ENCODE measurements around the gene PURA. TPM values are rescaled to one million over a fixed set of nuclear protein-coding genes. Genes with fewer than 3 reads are reported as not detected.

PURA gene
- total RNA-seq, 1 donor from 2014 or later, result 12.0 TPM

DNA sequence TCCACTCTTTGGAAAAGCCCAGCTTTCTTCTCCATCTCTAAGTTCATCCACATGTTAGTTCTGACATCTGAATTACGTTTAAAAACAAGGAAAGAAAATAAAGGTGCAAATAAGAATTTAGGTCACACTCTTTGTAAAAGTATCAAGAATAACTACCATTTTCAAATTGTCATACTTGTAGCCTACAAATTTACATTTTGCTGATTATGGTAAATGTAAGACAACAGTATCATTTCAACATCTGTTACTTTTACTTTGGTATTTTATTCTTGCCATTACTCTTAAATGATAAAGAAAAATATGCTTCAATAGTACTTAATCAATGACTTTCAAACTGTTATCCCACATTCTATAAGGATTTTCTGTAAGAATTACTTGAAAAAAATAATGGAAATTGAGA lies 9.8 kb upstream of the PURA start:
- intact Hi-C loops (cut with micrococcal nuclease), result no loop called here
- DNase-seq, result no peak
- H3K9me3 Mint-ChIP-seq, result no peaks in the 10 kb centered on the region
- peaks cover 57% of the 10 kb centered on the region for H3K27me3 Mint-ChIP-seq
- no peak overlapping the region for H3K4me3 Mint-ChIP-seq
- H3K4me1 Mint-ChIP-seq, result peaks cover 15% of the 10 kb centered on the region
- H3K27ac Mint-ChIP-seq, result no peak overlapping the region
- peaks cover 4% of the 10 kb centered on the region for H3K36me3 Mint-ChIP-seq (ENCODE audit: low read depth)

DNA sequence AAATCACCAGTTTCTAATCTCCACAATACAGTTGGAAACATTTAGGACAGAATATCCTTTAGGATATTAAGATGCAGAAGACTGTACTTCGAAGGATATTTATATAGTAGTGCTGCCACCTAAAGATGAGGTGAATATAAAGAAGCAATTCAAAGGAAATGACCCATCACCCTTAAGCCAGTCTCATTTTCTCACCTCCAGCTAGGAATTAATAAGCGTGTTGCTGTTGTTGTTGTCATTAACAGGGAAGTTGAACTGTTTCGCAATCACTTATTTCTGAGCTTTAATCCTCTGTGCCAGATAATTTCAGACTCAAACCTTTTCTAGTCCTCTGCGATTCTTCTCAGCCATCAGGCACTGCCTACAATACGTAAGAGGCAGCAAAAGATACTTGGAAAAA lies 7.8 kb upstream of the PURA start:
- Mint-ChIP-seq H3K4me3 (no peak overlapping the region), H3K4me1 (peaks cover 24% of the 10 kb centered on the region), H3K27me3 (peaks cover 55% of the 10 kb centered on the region), H3K9me3 (no peaks in the 10 kb centered on the region), H3K27ac (no peak overlapping the region), H3K36me3 (ENCODE audit: low read depth) (peaks cover 5% of the 10 kb centered on the region)
- intact Hi-C loops (cut with micrococcal nuclease), result loop anchor here (5.0 kb wide), 1 partner anchor 296 kb away; the partner anchor contains the start of gene ANKHD1
- DNase-seq, result no peak

DNA sequence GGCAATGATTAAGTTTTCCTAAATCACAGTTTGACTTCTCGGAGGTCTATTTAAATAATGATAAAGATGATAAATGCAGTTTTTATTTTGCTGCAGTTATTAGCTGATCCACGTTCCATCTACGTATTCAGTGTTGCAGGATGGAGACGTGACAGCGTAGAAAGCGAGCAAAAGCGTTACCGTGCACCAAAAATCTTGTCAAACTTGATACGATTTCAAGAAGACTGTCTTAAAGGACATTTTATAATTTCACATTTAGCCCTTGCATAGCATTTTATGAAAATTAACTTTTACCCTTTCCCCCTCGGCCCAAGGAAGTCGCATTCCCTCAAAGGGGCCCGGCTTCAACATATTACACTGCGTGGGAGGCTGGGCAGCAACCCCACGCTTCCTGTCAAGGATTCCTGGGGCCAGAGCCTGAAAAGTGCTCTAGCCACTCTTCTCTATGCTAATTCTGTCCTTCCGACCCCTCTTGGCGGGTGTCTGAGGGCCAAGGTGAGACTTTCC lies 7.1 kb upstream of the PURA start:
- Mint-ChIP-seq H3K27me3 (peaks cover 59% of the 10 kb centered on the region), H3K9me3 (no peaks in the 10 kb centered on the region), H3K36me3 (ENCODE audit: low read depth) (peaks cover 5% of the 10 kb centered on the region), H3K27ac (peak overlapping the region; percentile 96), H3K4me1 (peaks cover 27% of the 10 kb centered on the region), H3K4me3 (peak overlapping the region; percentile 98)
- intact Hi-C loops (cut with micrococcal nuclease), result loop anchor here (1.0 to 5.0 kb wide), 2 partner anchors 68 to 295 kb away; partner anchors contain the start of genes ANKHD1 and CYSTM1
- DNase-seq, result no peak

DNA sequence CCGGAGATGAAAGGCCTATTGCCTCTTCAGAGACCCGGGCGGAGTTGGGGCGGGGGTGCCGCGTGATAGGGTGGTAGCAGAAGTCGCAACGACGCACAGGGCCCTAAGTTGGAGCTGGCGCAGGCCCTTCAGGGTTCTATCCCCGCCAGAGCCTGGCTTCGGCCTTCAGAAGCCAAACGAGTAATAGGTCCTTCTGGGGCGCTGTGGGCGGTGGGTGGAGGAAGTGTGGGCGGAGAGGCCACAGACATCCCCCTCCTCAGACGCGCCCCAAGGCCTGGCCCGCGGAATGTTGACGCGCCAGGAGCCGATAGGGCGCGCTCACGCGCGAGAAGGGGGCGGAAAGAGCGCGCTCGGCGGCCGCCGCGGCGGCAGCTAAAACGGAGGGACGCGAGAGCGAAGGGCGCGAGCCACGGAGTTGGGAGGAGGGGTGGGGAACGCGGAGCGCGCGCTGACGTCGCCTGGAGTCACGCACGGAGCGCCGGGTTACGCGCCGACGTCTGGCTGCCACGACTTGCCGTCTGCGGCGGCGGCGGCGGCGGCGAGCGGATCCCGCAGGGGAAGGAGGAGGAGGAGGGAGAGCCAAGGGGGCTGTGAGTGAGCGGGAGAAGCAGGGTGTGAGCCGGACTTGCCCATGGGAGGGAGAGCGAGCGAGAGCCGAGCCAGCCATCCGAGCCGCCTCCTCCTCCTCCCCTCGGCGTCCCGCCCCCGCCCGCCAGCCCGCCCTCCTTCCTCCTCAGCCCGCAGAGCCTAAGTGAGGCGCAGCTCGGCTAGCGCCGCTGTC lies 6.4 kb upstream of the PURA start:
- Mint-ChIP-seq H3K27me3 (peaks cover 61% of the 10 kb centered on the region), H3K36me3 (ENCODE audit: low read depth) (peaks cover 5% of the 10 kb centered on the region), H3K9me3 (no peaks in the 10 kb centered on the region), H3K4me1 (peaks cover 32% of the 10 kb centered on the region), H3K27ac (peak overlapping the region; percentile 96), H3K4me3 (peak overlapping the region; percentile 98)
- intact Hi-C loops (cut with micrococcal nuclease), result loop anchor here (1.0 to 5.0 kb wide), 3 partner anchors 11 to 295 kb away; partner anchors contain the start of genes ANKHD1 and CYSTM1
- DNase-seq, result peak; percentile 97

DNA sequence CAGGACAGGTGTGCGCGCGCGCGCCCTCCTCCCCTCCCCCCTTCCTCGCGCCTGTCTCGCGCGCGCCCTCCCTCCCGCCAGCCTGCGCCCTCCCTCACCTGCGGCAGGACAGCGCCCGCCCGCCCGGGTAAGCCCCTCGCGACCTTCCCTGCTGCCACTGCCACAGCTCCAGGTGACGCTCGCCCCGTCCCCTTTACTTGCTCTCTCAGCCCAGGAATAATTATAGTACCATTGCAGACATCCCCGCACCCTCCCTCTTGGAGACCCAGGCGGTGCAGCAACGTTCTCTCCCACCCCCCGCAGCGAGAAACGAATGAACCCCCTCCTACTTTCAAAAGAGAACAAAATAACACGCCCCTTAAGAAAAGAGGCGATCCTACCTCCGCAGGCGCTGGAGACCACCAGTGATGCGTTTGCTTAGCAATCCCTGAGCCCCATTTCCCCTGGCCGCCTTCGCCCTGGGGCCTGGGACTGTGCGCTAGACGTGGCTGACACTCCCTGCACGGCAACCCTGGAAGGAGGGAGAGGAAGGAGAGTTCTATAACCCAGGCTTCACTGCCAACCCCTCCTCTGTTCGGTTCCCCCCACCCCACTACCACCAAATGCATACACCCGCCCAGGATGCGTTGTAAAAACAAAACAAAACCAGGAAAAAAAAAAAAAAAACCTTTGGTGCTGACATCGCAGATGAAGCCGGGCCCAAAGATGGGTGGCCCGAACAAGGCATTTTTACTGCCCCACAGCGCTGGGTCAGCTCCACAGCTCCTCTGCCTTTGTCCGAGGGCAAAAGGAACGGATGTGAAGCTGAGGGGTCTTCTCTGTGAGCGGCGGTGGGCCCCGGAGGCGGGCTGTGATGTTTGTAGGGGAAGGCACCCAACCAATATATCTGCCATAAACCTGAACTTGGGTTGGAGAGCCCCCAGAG lies 5.6 kb upstream of the PURA start:
- intact Hi-C loops (cut with micrococcal nuclease), result loop anchor here (1.0 to 5.0 kb wide), 2 partner anchors 10 to 294 kb away; partner anchors contain the start of gene ANKHD1
- peaks cover 37% of the 10 kb centered on the region for H3K4me1 Mint-ChIP-seq
- DNase-seq, result peak; percentile 77
- H3K27me3 Mint-ChIP-seq, result peaks cover 60% of the 10 kb centered on the region
- peak overlapping the region; percentile 95 for H3K27ac Mint-ChIP-seq
- peak overlapping the region; percentile 98 for H3K4me3 Mint-ChIP-seq
- peaks cover 5% of the 10 kb centered on the region for H3K36me3 Mint-ChIP-seq (ENCODE audit: low read depth)
- H3K9me3 Mint-ChIP-seq, result no peaks in the 10 kb centered on the region

DNA sequence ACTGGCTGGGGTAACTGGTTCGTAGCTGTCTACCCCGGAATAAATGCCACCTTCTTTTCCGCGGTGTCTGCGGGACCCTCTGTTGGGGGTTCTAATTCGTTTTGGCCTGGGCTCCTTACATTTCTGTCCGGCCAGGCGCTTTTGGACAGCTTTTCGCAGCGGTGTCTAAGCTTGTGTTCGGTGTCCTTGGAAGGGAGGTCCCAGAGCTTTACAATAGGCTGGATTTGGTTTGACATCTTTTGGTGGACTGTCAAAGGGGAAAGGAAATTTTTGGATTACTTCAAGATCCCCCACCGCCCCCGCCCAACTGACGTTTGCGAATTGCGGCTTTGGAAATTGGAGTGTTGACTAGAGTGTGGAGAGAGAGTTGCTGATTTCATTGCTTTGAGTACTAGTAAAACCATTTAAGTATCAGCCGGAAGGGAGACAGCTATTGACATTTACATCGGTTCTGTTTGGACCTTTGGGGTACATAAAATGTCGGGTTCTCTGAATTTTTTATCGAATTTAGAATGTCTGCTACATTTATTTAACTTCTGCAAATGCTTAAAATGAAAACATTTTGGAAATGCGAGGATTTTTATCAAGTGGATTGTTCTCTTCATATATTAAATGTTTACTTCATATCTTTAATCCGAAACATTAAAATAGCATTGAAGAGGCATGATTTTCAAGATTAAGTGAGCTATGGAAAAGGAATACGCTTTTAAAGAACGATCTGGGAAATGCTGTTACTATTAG lies 4.7 kb upstream of the PURA start:
- no peak overlapping the region for H3K27ac Mint-ChIP-seq
- intact Hi-C loops (cut with micrococcal nuclease), result loop anchor here (5.0 kb wide), 1 partner anchor 293 kb away; the partner anchor contains the start of gene ANKHD1
- DNase-seq, result peak; percentile 68
- peaks cover 40% of the 10 kb centered on the region for H3K4me1 Mint-ChIP-seq
- H3K4me3 Mint-ChIP-seq, result peak overlapping the region; percentile 98
- H3K27me3 Mint-ChIP-seq, result peaks cover 54% of the 10 kb centered on the region
- H3K36me3 Mint-ChIP-seq (ENCODE audit: low read depth), result peaks cover 7% of the 10 kb centered on the region
- no peaks in the 10 kb centered on the region for H3K9me3 Mint-ChIP-seq

DNA sequence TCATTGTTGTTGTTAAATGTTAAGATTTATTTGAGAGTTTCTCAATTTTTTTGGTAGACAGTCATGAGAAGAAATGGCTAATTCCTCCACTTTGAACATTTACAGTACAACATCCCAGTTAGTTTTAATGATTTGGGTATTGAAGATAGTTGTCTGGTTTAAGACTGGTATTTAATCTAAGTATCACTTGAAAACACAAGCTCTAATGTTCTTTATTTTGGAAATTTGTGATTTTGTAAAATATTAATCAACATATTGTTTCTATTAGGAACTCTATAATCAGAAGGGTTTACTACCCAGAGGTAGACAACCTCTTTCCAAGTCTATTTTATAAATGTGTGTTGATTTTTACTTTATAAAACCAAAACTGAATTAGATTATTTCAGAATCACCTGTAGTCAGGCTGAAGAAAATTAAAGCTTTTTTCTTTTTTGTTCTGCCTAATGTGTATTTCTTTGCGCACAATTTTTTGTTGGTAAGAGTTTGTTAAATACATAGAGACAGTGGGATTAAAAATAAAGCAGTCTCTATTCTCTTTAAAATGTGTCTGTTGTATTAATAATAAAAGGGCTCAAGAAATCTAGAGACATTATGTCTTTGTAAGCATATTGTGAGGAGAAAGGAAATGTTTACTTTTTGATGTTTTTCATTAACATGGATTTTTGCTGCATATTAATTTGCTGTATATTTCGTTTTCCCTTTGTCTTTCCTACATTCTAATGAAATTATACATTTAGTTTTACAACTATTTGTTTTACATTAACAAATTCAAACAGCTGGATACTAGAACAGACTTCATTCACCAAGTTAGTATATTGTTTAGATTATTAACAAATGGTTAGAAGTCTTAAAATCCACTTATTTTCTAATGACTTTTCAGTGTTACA lies 3.9 kb upstream of the PURA start:
- peaks cover 10% of the 10 kb centered on the region for H3K36me3 Mint-ChIP-seq (ENCODE audit: low read depth)
- H3K27me3 Mint-ChIP-seq, result peaks cover 47% of the 10 kb centered on the region
- no peak overlapping the region for H3K27ac Mint-ChIP-seq
- intact Hi-C loops (cut with micrococcal nuclease), result loop anchor here (5.0 to 10.0 kb wide), 4 partner anchors 292 to 595 kb away; partner anchors contain the start of genes ANKHD1, SRA1 and ZMAT2
- DNase-seq, result no peak
- H3K4me1 Mint-ChIP-seq, result peaks cover 43% of the 10 kb centered on the region
- H3K9me3 Mint-ChIP-seq, result no peaks in the 10 kb centered on the region
- peak overlapping the region; percentile 98 for H3K4me3 Mint-ChIP-seq

DNA sequence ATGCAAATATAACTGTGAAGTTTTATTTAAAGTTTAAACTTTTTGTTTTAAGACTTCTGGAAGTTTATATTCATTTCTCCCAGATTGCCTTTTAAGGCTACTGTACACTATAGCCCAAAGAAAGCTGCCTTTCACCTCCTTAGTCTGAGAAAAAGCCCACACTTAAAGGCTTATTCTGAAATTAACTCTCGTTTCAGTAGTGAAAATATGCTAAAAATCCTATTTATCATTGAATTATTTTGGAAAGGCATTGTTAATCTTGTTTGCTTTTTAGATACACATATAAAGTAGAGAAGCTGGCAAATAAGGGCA lies 3.3 kb upstream of the PURA start:
- no peak overlapping the region for H3K27ac Mint-ChIP-seq
- peaks cover 11% of the 10 kb centered on the region for H3K36me3 Mint-ChIP-seq (ENCODE audit: low read depth)
- H3K27me3 Mint-ChIP-seq, result peaks cover 41% of the 10 kb centered on the region
- DNase-seq, result no peak
- peaks cover 46% of the 10 kb centered on the region for H3K4me1 Mint-ChIP-seq
- H3K9me3 Mint-ChIP-seq, result no peaks in the 10 kb centered on the region
- H3K4me3 Mint-ChIP-seq, result no peak overlapping the region
- intact Hi-C loops (cut with micrococcal nuclease), result loop anchor here (5.0 to 10.0 kb wide), 3 partner anchors 366 to 594 kb away; partner anchors contain the start of genes SRA1 and ZMAT2

DNA sequence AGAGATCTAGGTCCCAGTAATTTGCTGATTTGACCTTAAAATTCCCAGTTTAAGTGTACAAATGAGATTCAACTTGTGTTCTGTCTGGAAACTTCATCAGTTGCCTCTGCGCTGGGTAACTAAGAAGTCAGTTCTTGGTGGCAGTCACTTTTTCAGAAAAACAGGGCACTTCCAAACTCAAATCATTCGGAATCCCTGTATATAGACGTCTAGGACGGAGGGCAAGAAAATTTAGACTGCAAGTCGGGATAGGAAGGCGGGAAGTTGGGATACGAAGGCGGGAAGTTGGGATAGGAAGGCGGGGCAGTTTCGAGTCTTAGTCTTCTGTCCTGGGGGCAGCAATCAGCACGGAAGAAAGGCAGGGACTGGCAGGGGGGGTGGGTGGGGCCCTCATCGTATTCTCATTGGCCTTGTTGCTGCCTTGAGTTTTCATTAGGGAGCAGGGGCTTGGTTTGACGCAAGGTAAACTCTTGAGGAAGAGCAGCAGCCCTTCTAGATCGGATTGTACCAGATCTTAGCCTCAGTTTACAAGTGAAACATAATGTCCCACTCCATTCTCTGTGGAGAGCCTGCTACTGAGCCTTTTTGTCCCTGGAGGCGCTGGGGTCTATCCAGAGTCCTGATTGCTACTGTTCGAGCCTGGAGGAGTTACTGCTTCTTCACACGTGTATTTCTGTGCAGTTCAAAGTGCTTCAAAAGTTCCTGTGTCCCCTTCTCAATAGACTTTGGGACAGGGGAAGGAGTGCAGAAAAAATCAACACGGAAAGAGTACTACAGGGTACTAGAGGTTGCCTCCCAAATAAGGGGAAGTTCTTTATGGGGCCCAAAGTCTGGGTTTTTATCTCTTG lies 2.7 kb upstream of the PURA start:
- intact Hi-C loops (cut with micrococcal nuclease), result loop anchor here (5.0 to 10.0 kb wide), 3 partner anchors 366 to 594 kb away; partner anchors contain the start of genes SRA1 and ZMAT2
- Mint-ChIP-seq H3K27ac (no peak overlapping the region), H3K9me3 (no peaks in the 10 kb centered on the region), H3K4me3 (peak overlapping the region; percentile 92), H3K27me3 (peaks cover 36% of the 10 kb centered on the region), H3K36me3 (ENCODE audit: low read depth) (peaks cover 15% of the 10 kb centered on the region), H3K4me1 (peaks cover 52% of the 10 kb centered on the region)
- no peak for DNase-seq

DNA sequence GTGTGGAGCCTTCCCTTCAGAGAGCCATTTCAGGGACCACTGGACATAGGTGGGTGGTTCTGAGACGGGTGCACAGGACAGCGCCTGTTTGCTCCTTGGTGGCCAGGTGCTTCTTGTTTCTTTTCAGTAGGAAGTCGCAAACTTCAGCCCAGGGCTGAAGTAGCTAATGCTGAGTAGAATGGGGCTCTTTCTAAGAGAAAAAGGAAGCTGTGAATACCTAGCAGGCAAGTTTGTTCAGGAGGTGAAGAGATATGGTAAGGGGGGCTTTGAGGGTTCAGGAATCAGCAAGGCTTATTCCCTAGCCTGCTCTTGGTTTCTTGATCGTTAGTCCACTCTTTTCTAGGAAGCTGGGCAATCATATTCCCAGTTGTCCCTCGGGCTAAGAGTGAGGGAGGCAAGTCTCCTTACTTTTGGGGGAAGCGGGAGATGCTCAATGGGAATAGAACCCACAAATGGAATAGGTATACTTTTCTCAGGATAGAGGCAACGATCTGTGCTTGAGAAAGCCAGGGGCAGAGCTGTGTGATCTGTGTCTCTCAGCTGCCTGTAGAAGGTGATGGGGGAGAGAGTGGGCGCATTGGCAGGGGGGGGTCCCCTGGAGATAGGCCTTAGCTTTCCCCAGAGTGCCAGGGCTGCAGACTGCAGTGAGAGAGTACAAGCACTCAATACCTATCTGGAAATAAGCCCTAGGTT lies 1.9 kb upstream of the PURA start:
- Mint-ChIP-seq H3K27me3 (peaks cover 34% of the 10 kb centered on the region), H3K27ac (no peak overlapping the region), H3K36me3 (ENCODE audit: low read depth) (peaks cover 15% of the 10 kb centered on the region), H3K9me3 (no peaks in the 10 kb centered on the region), H3K4me3 (peak overlapping the region; percentile 92), H3K4me1 (peaks cover 54% of the 10 kb centered on the region)
- DNase-seq, result no peak
- intact Hi-C loops (cut with micrococcal nuclease), result loop anchor here (5.0 to 10.0 kb wide), 3 partner anchors 367 to 593 kb away; partner anchors contain the start of genes SRA1 and ZMAT2

DNA sequence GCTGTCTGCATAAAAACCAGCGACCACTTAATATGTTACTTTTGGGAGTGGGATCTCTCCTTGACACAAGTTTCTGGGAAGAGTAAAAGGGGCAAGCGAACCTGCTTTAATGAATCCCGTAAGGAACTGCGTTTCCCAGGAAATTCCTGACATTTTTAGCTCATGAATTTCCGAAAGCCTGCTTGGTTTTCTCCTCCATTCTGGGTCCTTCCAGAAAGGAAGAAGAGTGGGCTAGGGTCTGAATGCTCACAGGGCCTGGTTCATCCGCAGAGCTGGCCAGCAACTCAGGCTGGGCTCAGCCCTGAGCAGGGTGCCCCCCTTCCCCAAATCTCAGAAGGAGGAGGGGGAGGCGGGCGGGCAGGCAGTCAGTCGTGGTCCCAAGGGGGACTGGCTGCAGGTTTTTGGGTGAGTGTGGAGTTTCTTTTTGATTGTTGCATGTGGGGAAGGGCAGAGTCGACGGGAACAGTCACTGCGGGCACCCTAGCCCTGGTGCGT lies 1.2 kb upstream of the PURA start:
- Mint-ChIP-seq H3K27me3 (peaks cover 34% of the 10 kb centered on the region), H3K4me3 (peak overlapping the region; percentile 92), H3K9me3 (no peaks in the 10 kb centered on the region), H3K36me3 (ENCODE audit: low read depth) (peaks cover 15% of the 10 kb centered on the region), H3K27ac (peak overlapping the region; percentile 60), H3K4me1 (peaks cover 55% of the 10 kb centered on the region)
- intact Hi-C loops (cut with micrococcal nuclease), result loop anchor here (5.0 to 10.0 kb wide), 3 partner anchors 368 to 592 kb away; partner anchors contain the start of genes SRA1 and ZMAT2
- DNase-seq, result no peak

Measured in activated CD4-positive, alpha-beta T cell treated with anti-CD3 and anti-CD28 coated beads, Interleukin-2, amount 10 ng/mL, durations not matched to agents 24 days and 14 days (primary cell).